ENCODE data around the gene FAM222A. TPM values are rescaled to one million over a fixed set of nuclear protein-coding genes. Genes with fewer than 3 reads are reported as not detected.

Gene FAM222A
- polyA plus RNA-seq, 1 donor (not counting 4 experiments of a cell fraction or from before 2014, with no cell fraction given), result 0.05 TPM

- no peak overlapping the region for H3K27ac ChIP-seq (ENCODE audit: control insufficient read depth, insufficient read depth, low read length)
- no peaks in the 10 kb centered on the region for H3K36me3 ChIP-seq (ENCODE audit: control insufficient read depth in 2 of 2, extremely low read depth in 1 of 2, insufficient read depth in 2 of 2, low read length in 2 of 2)
- H3K27me3 ChIP-seq (ENCODE audit: control insufficient read depth, extremely low read depth, insufficient read depth, low read length), result no peaks in the 10 kb centered on the region
- H3K9ac ChIP-seq (ENCODE audit: control insufficient read depth, extremely low read depth, insufficient read depth, low read length), result no peak overlapping the region
- H3K4me3 ChIP-seq (ENCODE audit: control insufficient read depth in 2 of 3, extremely low read depth in 1 of 3, insufficient read depth in 2 of 3, low read depth in 1 of 3, low read length in 3 of 3), result no peak overlapping the region
- no peaks in the 10 kb centered on the region for H3K9me3 ChIP-seq (ENCODE audit: control insufficient read depth, low read depth, low read length)
- no peaks in the 10 kb centered on the region for H4K20me1 ChIP-seq (ENCODE audit: control insufficient read depth, extremely low read depth, insufficient read depth, low read length)
- peaks cover 18% of the 10 kb centered on the region for H3K4me1 ChIP-seq (ENCODE audit: control insufficient read depth, extremely low read depth, insufficient read depth, low read length)
- dilution Hi-C loops (cut with MboI; ENCODE audit: extremely low pct_ligation_motif_present, low sequenced_read_pairs), result no loop called here
- no peaks in the 10 kb centered on the region for H3K9me1 ChIP-seq (ENCODE audit: control insufficient read depth, extremely low read depth, insufficient read depth, low read length)
- FAIRE-seq (peak; percentile 13), DNase-seq (ENCODE audit: low read depth, low spot score) (no peak)
- H2AFZ ChIP-seq (ENCODE audit: control insufficient read depth, low read length), result no peak overlapping the region
- peak overlapping the region; percentile 55 for H3K4me2 ChIP-seq (ENCODE audit: control insufficient read depth, extremely low read depth, insufficient read depth, low read depth, low read length)
- no peaks in the 10 kb centered on the region for H3K79me2 ChIP-seq (ENCODE audit: control insufficient read depth, insufficient read depth, low read length)
- TF ChIP-seq, protein P1, sequence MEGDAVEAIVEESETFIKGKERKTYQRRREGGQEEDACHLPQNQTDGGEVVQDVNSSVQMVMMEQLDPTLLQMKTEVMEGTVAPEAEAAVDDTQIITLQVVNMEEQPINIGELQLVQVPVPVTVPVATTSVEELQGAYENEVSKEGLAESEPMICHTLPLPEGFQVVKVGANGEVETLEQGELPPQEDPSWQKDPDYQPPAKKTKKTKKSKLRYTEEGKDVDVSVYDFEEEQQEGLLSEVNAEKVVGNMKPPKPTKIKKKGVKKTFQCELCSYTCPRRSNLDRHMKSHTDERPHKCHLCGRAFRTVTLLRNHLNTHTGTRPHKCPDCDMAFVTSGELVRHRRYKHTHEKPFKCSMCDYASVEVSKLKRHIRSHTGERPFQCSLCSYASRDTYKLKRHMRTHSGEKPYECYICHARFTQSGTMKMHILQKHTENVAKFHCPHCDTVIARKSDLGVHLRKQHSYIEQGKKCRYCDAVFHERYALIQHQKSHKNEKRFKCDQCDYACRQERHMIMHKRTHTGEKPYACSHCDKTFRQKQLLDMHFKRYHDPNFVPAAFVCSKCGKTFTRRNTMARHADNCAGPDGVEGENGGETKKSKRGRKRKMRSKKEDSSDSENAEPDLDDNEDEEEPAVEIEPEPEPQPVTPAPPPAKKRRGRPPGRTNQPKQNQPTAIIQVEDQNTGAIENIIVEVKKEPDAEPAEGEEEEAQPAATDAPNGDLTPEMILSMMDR (optimal IDR thresholded peaks at IDR 0.05 in 1 of 3, IDR thresholded peaks at IDR 0.05 in 1 of 3, conservative IDR thresholded peaks at IDR 0.05 in 1 of 3; ENCODE audit: extremely low read depth in 1 of 3, insufficient read depth in 2 of 3, low read length in 3 of 3), result no peak
- TF ChIP-seq EZH2 (IDR thresholded peaks at IDR 0.05; ENCODE audit: low read length), result no peak
Measured at GRCh38 chr12:109772622-109773321, 59.1 kb downstream of the FAM222A start.

GRCh38 chr12:109773384-109774011, 59.9 kb downstream of the FAM222A start:
- H3K9me1 ChIP-seq (ENCODE audit: control insufficient read depth, extremely low read depth, insufficient read depth, low read length), result no peaks in the 10 kb centered on the region
- peaks cover 19% of the 10 kb centered on the region for H3K4me1 ChIP-seq (ENCODE audit: control insufficient read depth, extremely low read depth, insufficient read depth, low read length)
- no peaks in the 10 kb centered on the region for H3K79me2 ChIP-seq (ENCODE audit: control insufficient read depth, insufficient read depth, low read length)
- no peak overlapping the region for H2AFZ ChIP-seq (ENCODE audit: control insufficient read depth, low read length)
- peak overlapping the region; percentile 55 for H3K4me2 ChIP-seq (ENCODE audit: control insufficient read depth, extremely low read depth, insufficient read depth, low read depth, low read length)
- H4K20me1 ChIP-seq (ENCODE audit: control insufficient read depth, extremely low read depth, insufficient read depth, low read length), result no peaks in the 10 kb centered on the region
- DNase-seq (ENCODE audit: low read depth, low spot score) (no peak), FAIRE-seq (peak; percentile 87)
- no peak overlapping the region for H3K9ac ChIP-seq (ENCODE audit: control insufficient read depth, extremely low read depth, insufficient read depth, low read length)
- TF ChIP-seq, protein P1 (optimal IDR thresholded peaks at IDR 0.05 in 1 of 3, IDR thresholded peaks at IDR 0.05 in 1 of 3, conservative IDR thresholded peaks at IDR 0.05 in 1 of 3; ENCODE audit: extremely low read depth in 1 of 3, insufficient read depth in 2 of 3, low read length in 3 of 3), result no peak
- TF ChIP-seq EZH2 (IDR thresholded peaks at IDR 0.05; ENCODE audit: low read length), result no peak
- H3K4me3 ChIP-seq (ENCODE audit: control insufficient read depth in 2 of 3, extremely low read depth in 1 of 3, insufficient read depth in 2 of 3, low read depth in 1 of 3, low read length in 3 of 3), result peak overlapping the region in 1 of 3 experiments; percentile 9
- no peaks in the 10 kb centered on the region for H3K27me3 ChIP-seq (ENCODE audit: control insufficient read depth, extremely low read depth, insufficient read depth, low read length)
- no peaks in the 10 kb centered on the region for H3K9me3 ChIP-seq (ENCODE audit: control insufficient read depth, low read depth, low read length)
- dilution Hi-C loops (cut with MboI; ENCODE audit: extremely low pct_ligation_motif_present, low sequenced_read_pairs), result no loop called here
- no peaks in the 10 kb centered on the region for H3K36me3 ChIP-seq (ENCODE audit: control insufficient read depth in 2 of 2, extremely low read depth in 1 of 2, insufficient read depth in 2 of 2, low read length in 2 of 2)
- no peak overlapping the region for H3K27ac ChIP-seq (ENCODE audit: control insufficient read depth, insufficient read depth, low read length)

Measured in keratinocyte (primary cell).